IPS-18c (cell line): ENCODE results near the gene SHANK3.
"Not testable (repeated sequence)": the region's sequence is repeated elsewhere in the genome, so short reads cannot be mapped to it uniquely, and the experiment has no call there.

Experiments used
- H3K4me3 ChIP-seq: 2 replicates; pipeline ENCODE4 v1.7.0; 2013; ENCODE audit warnings: low read depth, mild to moderate bottlenecking, low read length, moderate library complexity; ENCODE audit not compliant: insufficient read depth
- H3K9me3 ChIP-seq: one replicate; pipeline ENCODE4 v1.6.1; 2013; ENCODE audit warnings: mild to moderate bottlenecking, low read length, moderate library complexity; ENCODE audit not compliant: control insufficient read depth, insufficient read depth

The SHANK3 gene

GRCh38 chr22:50641696-50642607 is 30.7 kb upstream of the SHANK3 start:
- H3K4me3 ChIP-seq = 0 out of 2 replicates have a peak overlapping the region, but pooled peaks have one; percentile 24

GRCh38 chr22:50643021-50643820 is 29.4 kb upstream of the SHANK3 start:
- H3K9me3 ChIP-seq, H3K4me3 ChIP-seq: not testable (repeated sequence)

More at GRCh38 chr22:50641696-50642607, 30.7 kb upstream of the SHANK3 start:
- H3K9me3 ChIP-seq = no peaks in the 10 kb centered on the region

- not testable (repeated sequence) for H3K9me3 ChIP-seq, H3K4me3 ChIP-seq
Measured at GRCh38 chr22:50643821-50644101, 28.9 kb upstream of the SHANK3 start.

- Histone ChIP-seq H3K9me3 (peaks cover 1% of the 10 kb centered on the region), H3K4me3 (no peak overlapping the region)
Measured at GRCh38 chr22:50653256-50653655, 19.4 kb upstream of the SHANK3 start.

GRCh38 chr22:50654664-50655063 is 18.0 kb upstream of the SHANK3 start:
- not testable (repeated sequence) for H3K9me3 ChIP-seq, H3K4me3 ChIP-seq

- no peak overlapping the region for H3K4me3 ChIP-seq
- no peaks in the 10 kb centered on the region for H3K9me3 ChIP-seq
Measured at GRCh38 chr22:50656122-50657070, 16.2 kb upstream of the SHANK3 start.

GRCh38 chr22:50657925-50658324 is 14.7 kb upstream of the SHANK3 start:
- H3K4me3 ChIP-seq = no peak overlapping the region
- no peaks in the 10 kb centered on the region for H3K9me3 ChIP-seq

GRCh38 chr22:50659711-50660110 is 12.9 kb upstream of the SHANK3 start:
- H3K4me3 ChIP-seq, H3K9me3 ChIP-seq: not testable (repeated sequence)

- Histone ChIP-seq H3K9me3 (no peaks in the 10 kb centered on the region), H3K4me3 (no peak overlapping the region)
Measured at GRCh38 chr22:50660306-50660705, 12.3 kb upstream of the SHANK3 start.

- Histone ChIP-seq H3K9me3 (no peaks in the 10 kb centered on the region), H3K4me3 (no peak overlapping the region)
Measured at GRCh38 chr22:50665212-50665611, 7.4 kb upstream of the SHANK3 start.

- Histone ChIP-seq H3K4me3 (no peak overlapping the region), H3K9me3 (no peaks in the 10 kb centered on the region)
Measured at GRCh38 chr22:50665738-50666137, 6.9 kb upstream of the SHANK3 start.

- no peak overlapping the region for H3K4me3 ChIP-seq
- no peaks in the 10 kb centered on the region for H3K9me3 ChIP-seq
Measured at GRCh38 chr22:50670513-50670912, 2.1 kb upstream of the SHANK3 start.

GRCh38 chr22:50670914-50671538 is 1.6 kb upstream of the SHANK3 start:
- Histone ChIP-seq H3K4me3 (no peak overlapping the region), H3K9me3 (no peaks in the 10 kb centered on the region)

GRCh38 chr22:50671641-50672040 is 982 bp upstream of the SHANK3 start:
- Histone ChIP-seq H3K4me3 (no peak overlapping the region), H3K9me3 (no peaks in the 10 kb centered on the region)

GRCh38 chr22:50672041-50672440 is 582 bp upstream of the SHANK3 start:
- H3K9me3 ChIP-seq = peaks cover 2% of the 10 kb centered on the region
- no peak overlapping the region for H3K4me3 ChIP-seq

- peak overlapping the region; percentile 58 for H3K4me3 ChIP-seq
- H3K9me3 ChIP-seq = peaks cover 2% of the 10 kb centered on the region
Measured at GRCh38 chr22:50673231-50674129, 857 bp downstream of the SHANK3 start.
